GM12878 (cell line): ENCODE results near the gene UBL4A. TPM values are rescaled to one million over a fixed set of nuclear protein-coding genes. Genes with fewer than 3 reads are reported as not detected.

Source experiments
- ATAC-seq: fragments of 200-7000 bp; cut with Tn5 transposase; 3 replicates; pipeline ENCODE4 v1.9.1; 2020; ENCODE audit warnings: mild to moderate bottlenecking, moderate library complexity
- BruUV-seq: library from RNA; stranded (reverse); fragments of 400-500 nt; replicated peaks from 2 replicates; lab custom pipeline; 2021; lab: Mats Ljungman, UMichigan
- CTCF ChIA-PET: fragments of 300-600 bp; sonication (Branson Sonifier 250); formaldehyde crosslinking; extraction: SDS; loops from one replicate; lab custom pipeline; 2021; ENCODE audit warnings: inconsistent platforms; lab: Yijun Ruan, JAX
- POLR2A ChIA-PET: fragments of 350-600 bp; formaldehyde crosslinking; extraction: SDS; loops from one replicate; lab custom pipeline; 2021; ENCODE audit warnings: inconsistent platforms; lab: Charles Lee
- RAD21 ChIA-PET: fragments of 300-600 bp; sonication (Branson Sonifier 250); formaldehyde crosslinking; loops from one replicate; lab custom pipeline; 2023; ENCODE audit warnings: antibody characterized with exemption; ENCODE audit not compliant: unreplicated experiment; lab: Charles Lee
- SMC1A ChIA-PET: fragments of 300-600 bp; sonication (Branson Sonifier 250); formaldehyde crosslinking; loops from one replicate; lab custom pipeline; 2023; ENCODE audit not compliant: unreplicated experiment, uncharacterized antibody; lab: Charles Lee
- DNase-seq: peaks from one replicate; pipeline ENCODE4 v3.0.0-alpha.2; 2011; ENCODE audit warnings: low read depth, low spot score
- FAIRE-seq: peaks from 3 replicates; lab custom pipeline; 2011; peaks lifted over from hg19 to GRCh38; lab: Jason Lieb, UNC
- H2AFZ ChIP-seq: 2 replicates; pipeline ENCODE4 v1.6.0; 2011; ENCODE audit warnings: low read depth, low read length, control low read depth; ENCODE audit not compliant: control insufficient read depth
- H3K27ac ChIP-seq: 2 replicates; pipeline ENCODE4 v1.5.1; 2011; ENCODE audit warnings: control low read depth; ENCODE audit not compliant: control insufficient read depth, insufficient read depth
- H3K27me3 ChIP-seq, 2 experiments: replicated peaks in 1 of 2; 2 replicates each; pipeline versions ENCODE4 v1.6.0 to v1.6.1; 2011; ENCODE audit warnings: low read length in 1 of 2; ENCODE audit not compliant: control insufficient read depth in 2 of 2, insufficient read depth in 2 of 2
- H3K36me3 ChIP-seq, 2 experiments: 2 replicates each; pipeline ENCODE4 v1.5.1; 2011; ENCODE audit warnings: low read length in 1 of 2; ENCODE audit not compliant: control insufficient read depth in 2 of 2, insufficient read depth in 2 of 2
- H3K4me1 ChIP-seq: 2 replicates; pipeline ENCODE4 v1.6.1; 2011; ENCODE audit warnings: mild to moderate bottlenecking, low read length, moderate library complexity, mixed read lengths; ENCODE audit not compliant: control insufficient read depth, insufficient read depth
- H3K4me2 ChIP-seq: 2 replicates; pipeline ENCODE4 v1.6.0; 2011; ENCODE audit warnings: control low read depth; ENCODE audit not compliant: control insufficient read depth, insufficient read depth
- H3K4me3 ChIP-seq: fragments of 200-600 bp; sonication (generic); 2 replicates; pipeline ENCODE4 v1.5.1; 2016
- H3K79me2 ChIP-seq: 2 replicates; pipeline ENCODE4 v1.6.0; 2011; ENCODE audit warnings: low read length; ENCODE audit not compliant: control insufficient read depth, insufficient read depth
- H3K9ac ChIP-seq: 2 replicates; pipeline ENCODE4 v1.8.0; 2011; ENCODE audit warnings: low read length, control low read depth, mixed read lengths; ENCODE audit not compliant: control insufficient read depth, insufficient read depth
- H3K9me3 ChIP-seq: replicated peaks from 3 replicates; pipeline ENCODE4 v1.5.1; 2011; ENCODE audit warnings: mild to moderate bottlenecking, low read length; ENCODE audit not compliant: control insufficient read depth, insufficient read depth
- H4K20me1 ChIP-seq: 2 replicates; pipeline ENCODE4 v1.6.0; 2011; ENCODE audit not compliant: control insufficient read depth, insufficient read depth
- SREBF1 ChIP-seq: IDR thresholded peaks from 2 replicates; pipeline ENCODE4 v1.6.1; 2012; ENCODE audit warnings: mild to moderate bottlenecking, low read length
- ZBED1 ChIP-seq: IDR thresholded peaks from 2 replicates; pipeline ENCODE4 v1.6.1; 2016; ENCODE audit warnings: borderline replicate concordance
- ZBTB40 ChIP-seq: fragments of 450-650 bp; IDR thresholded peaks from 2 replicates; pipeline ENCODE4 v1.6.1; 2016; ENCODE audit warnings: mild to moderate bottlenecking, moderate library complexity, borderline replicate concordance
- ZNF384 ChIP-seq: IDR thresholded peaks from 2 replicates; pipeline ENCODE4 v1.6.1; 2012; ENCODE audit warnings: low read depth, mild to moderate bottlenecking, low read length, improper control_type of control experiment, borderline replicate concordance
- WGBS: methylation state at CpG from one replicate; pipeline ENCODE4 v1.1.6; 2016; ENCODE audit warnings: low lambda C conversion rate; ENCODE audit not compliant: insufficient replicate concordance, insufficient coverage; ENCODE audit errors: missing lambda C conversion rate; 5-methylcytosine and 5-hydroxymethylcytosine counted together
- in situ Hi-C: fragments of 300-500 bp; cut with MboI; formaldehyde crosslinking; loops from 9 replicates; pipeline ENCODE4 v1.14.3; 2018; ENCODE audit warnings: mixed read lengths
- intact Hi-C: fragments of 100-400 bp; cut with micrococcal nuclease; formaldehyde crosslinking; loops from one replicate; pipeline ENCODE4 v1.14.2; 2022; ENCODE audit not compliant: unreplicated experiment
- polyA plus RNA-seq, 11 experiments: library from polyadenylated mRNA; depleted of rRNA in 4 of 11; unstranded in 6 of 11; stranded (reverse) in 5 of 11; fragments of >200 nt; fragmentation: Nextera tagmentation in 4 of 11; fragmentation: Illumina TruSeq in 1 of 11; extraction: Ambion mirVana in 4 of 11; extraction: Trizol in 1 of 11; gene quantifications; 1 replicate in 1 of 11; 2 replicates in 10 of 11; pipeline versions ENCODE4 v1.2.1 to v1.2.3, GENCODE V29; 2011 to 2016; ENCODE audit warnings: inconsistent platforms in 2 of 11, missing spikeins in 2 of 11, low read depth in 1 of 11
- total RNA-seq, 4 experiments: library from RNA; depleted of rRNA in 3 of 4; stranded (reverse); fragments of >200 nt in 3 of 4; fragmentation: Illumina TruSeq in 1 of 4; extraction: Trizol in 1 of 4; gene quantifications; 2 replicates each; pipeline versions ENCODE4 v1.2.1 to v1.2.3, GENCODE V29; 2013 to 2021

UBL4A gene
- total and polyA plus RNA-seq, 10 of the 15 experiments (the other 5 are each of a cell fraction or from before 2014, with no cell fraction given), result 4.2 to 49.9 (median 34.0) TPM

GRCh38 chrX:154509455-154509854 is 23.0 kb upstream of the UBL4A start:
- H4K20me1 ChIP-seq, result no peaks in the 10 kb centered on the region
- no peaks in the 10 kb centered on the region; the same call in 2 of the 3 replicates for H3K9me3 ChIP-seq
- no peak overlapping the region for H3K27ac ChIP-seq
- ChIA-PET SMC1A (no interaction called here), CTCF (no interaction called here), RAD21 (no interaction called here), POLR2A (no interaction called here)
- H3K27me3 ChIP-seq, result no peaks in the 10 kb centered on the region
- ATAC-seq, result no peak
- no peak for DNase-seq
- in situ Hi-C loops, result no loop called here
- H3K79me2 ChIP-seq, result no peaks in the 10 kb centered on the region
- no TSS peak for BruUV-seq
- intact Hi-C loops, result no loop called here
- 73% methylated on average over 5 of the region's 5 CpGs for WGBS
- no peaks in the 10 kb centered on the region for H3K4me1 ChIP-seq
- no peak for FAIRE-seq
- no peaks in the 10 kb centered on the region for H3K36me3 ChIP-seq
- TF ChIP-seq ZBED1 (no peak), ZBTB40 (no peak), SREBF1 (no peak)
- H3K4me3 ChIP-seq, result no peak overlapping the region
- no peak overlapping the region for H3K9ac ChIP-seq
- no peak overlapping the region for H2AFZ ChIP-seq
- H3K4me2 ChIP-seq, result no peak overlapping the region

GRCh38 chrX:154508384-154508745 is 21.9 kb upstream of the UBL4A start:
- Histone ChIP-seq H3K79me2 (no peaks in the 10 kb centered on the region), H3K27ac (no peak overlapping the region), H3K36me3 (no peaks in the 10 kb centered on the region), H4K20me1 (no peaks in the 10 kb centered on the region), H3K27me3 (no peaks in the 10 kb centered on the region), H3K4me1 (no peaks in the 10 kb centered on the region), H3K4me3 (no peak overlapping the region), H3K9ac (no peak overlapping the region), H3K4me2 (no peak overlapping the region), H2AFZ (no peak overlapping the region), H3K9me3 (no peaks in the 10 kb centered on the region; the same call in 2 of the 3 replicates)
- ATAC-seq (no peak), FAIRE-seq (no peak), DNase-seq (no peak)
- intact Hi-C loops (no loop called here), in situ Hi-C loops (no loop called here)
- POLR2A ChIA-PET, result no interaction called here
- CTCF ChIA-PET, result no interaction called here
- SMC1A ChIA-PET, result no interaction called here
- whole genome bisulfite sequencing, result 58% methylated on average over 13 of the region's 13 CpGs
- no peak for TF ChIP-seq ZNF384
- RAD21 ChIA-PET, result no interaction called here
- BruUV-seq, result no TSS peak
